HG03354 (cell line): ENCODE measurements around the gene NOP9.

Experiments used
- ATAC-seq: cut with Tn5 transposase; IDR thresholded peaks from one replicate; pipeline ENCODE4 v1.9.1; 2021; ENCODE audit warnings: mild to moderate bottlenecking; ENCODE audit not compliant: unreplicated experiment, poor library complexity, severe bottlenecking

The NOP9 gene

GRCh38 chr14:24262821-24263733, 36.6 kb upstream of the NOP9 start, which contains the start of gene TGM1:
Gene TGM1 (minus strand): TSS chr14:24263177. CDS start chr14:24262352, 825 bp downstream.
- no peak for ATAC-seq

- no peak for ATAC-seq
These were observed 35.8 kb upstream of the NOP9 start for GRCh38 chr14:24263848-24264247.

DNA sequence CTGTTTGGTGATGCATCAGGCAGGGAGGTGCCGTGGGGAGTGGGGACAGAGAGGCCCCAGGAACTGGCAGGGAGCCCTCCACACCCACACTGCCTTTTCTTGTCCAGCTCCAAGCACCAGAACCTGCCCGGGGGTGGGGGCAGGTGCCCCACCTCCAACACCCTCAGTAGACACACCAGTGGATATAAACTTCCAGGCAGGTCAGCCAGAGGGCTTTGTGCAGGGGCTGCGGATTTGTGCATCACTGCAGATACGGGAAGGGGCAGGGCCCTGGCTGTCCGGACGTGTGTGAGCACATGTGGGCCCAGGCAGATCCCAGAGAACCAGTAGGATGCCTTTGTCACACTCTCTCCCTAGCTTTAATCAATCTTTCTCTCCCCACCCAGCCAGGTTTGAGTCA, 35.4 kb upstream of the NOP9 start:
- ATAC-seq = no peak

- ATAC-seq = no peak
These were observed 33.1 kb upstream of the NOP9 start for GRCh38 chr14:24266344-24267244.

GRCh38 chr14:24267516-24267915, 32.1 kb upstream of the NOP9 start:
- ATAC-seq = no peak

- no peak for ATAC-seq
These were observed 31.4 kb upstream of the NOP9 start for GRCh38 chr14:24268225-24268624.

DNA sequence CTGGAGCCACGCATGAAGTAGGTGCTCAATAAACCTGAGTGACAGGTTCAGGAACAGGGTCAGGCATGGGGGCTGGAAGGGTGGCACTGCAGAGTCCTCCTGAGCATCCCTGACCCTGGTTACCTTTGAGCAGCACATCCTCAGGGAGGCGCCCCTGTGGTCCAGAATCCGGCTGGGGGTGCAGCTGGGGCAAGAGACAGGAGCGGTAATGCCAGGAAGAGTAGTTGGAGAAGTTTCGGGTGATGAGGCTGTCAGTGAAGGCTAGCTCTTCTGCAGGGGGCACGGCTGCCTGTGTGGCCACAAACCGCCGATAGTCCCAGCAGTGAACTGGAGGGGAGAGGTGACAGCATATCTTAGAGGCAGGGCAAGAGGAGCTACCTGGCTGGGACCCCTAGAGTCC, 30.3 kb upstream of the NOP9 start:
- no peak for ATAC-seq

- ATAC-seq = no peak
These were observed 29.6 kb upstream of the NOP9 start for GRCh38 chr14:24269910-24270536.

DNA sequence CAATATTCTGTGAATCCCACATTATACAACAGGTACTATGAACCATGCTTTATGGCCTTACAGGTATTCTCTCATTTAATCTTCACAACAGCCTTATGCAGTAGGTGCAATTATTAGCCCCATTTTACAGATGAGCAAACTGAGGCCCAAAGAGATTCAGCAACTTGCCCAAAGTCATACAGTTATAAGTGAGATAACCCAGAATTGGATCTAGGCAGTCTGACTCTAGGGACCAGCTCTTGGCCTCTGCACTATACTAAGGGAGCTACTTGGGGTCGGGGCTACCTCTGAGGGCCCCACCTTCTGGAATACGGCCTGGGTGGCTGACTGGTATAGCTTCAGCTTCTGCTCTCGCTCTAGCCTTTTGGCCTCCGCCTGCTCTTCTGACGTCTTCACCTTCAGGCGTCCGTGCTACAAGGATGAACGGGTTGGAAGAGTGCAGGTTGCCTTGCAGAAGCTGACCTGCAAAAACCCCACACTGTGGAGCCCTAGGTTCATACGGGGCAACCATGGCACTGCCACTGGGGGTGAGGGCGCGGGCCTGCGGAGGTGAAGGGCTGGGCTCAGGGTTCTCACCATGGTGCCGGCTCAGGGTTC, 29.0 kb upstream of the NOP9 start:
- ATAC-seq = no peak

GRCh38 chr14:24271134-24271833, 28.4 kb upstream of the NOP9 start, which contains the start of gene RABGGTA:
Gene RABGGTA (minus strand): TSS chr14:24271597. CDS start chr14:24271115, 482 bp downstream.
- ATAC-seq = peak; percentile 90

GRCh38 chr14:24271834-24272263, 27.8 kb upstream of the NOP9 start:
- no peak for ATAC-seq

DNA sequence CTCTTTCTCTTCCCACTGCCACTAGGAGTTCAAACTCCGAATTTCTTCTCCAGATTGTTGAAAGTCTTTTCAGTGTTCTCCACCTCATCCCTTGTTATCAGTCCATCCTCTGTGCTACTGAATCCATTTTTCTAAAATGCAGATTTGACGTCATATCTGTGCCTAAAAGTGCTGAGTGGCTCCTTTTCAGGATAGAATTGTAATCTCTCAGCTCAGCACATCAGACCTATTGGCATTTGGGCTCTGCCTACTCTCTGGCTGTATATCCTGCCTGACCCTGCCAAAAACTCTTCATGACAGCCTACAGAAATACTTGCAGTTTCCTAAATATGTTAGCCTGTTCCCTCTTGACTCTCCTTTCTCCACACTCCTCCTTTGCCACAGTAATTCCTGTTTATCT, 27.2 kb upstream of the NOP9 start:
- ATAC-seq = no peak

DNA sequence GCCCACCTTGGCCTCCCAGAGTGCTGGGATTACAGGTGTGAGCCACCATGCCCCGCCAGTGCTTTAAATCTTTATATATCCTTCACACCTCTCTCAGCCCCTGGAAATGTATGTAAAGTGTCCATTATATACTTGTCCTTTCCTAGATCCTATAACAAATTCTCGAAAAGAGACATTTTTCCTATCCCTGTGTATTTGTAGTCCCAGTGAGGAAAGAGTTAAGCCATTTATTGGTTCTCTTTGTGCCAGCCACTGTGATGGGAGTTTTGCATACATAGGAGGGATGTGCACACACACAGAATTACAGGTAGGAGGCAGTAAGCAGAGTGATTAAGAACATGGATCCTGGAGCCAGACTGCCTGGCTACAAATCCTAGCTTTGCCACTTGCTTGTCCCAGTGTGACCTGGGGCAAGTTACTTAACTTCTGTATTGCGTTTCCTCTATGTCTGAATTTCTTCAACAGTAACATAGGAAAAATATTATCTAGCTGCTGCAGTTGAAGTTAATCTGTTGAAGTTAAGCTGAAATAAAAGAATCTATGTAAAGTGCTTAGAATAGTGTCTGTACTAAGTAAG, 26.1 kb upstream of the NOP9 start:
- no peak for ATAC-seq

DNA sequence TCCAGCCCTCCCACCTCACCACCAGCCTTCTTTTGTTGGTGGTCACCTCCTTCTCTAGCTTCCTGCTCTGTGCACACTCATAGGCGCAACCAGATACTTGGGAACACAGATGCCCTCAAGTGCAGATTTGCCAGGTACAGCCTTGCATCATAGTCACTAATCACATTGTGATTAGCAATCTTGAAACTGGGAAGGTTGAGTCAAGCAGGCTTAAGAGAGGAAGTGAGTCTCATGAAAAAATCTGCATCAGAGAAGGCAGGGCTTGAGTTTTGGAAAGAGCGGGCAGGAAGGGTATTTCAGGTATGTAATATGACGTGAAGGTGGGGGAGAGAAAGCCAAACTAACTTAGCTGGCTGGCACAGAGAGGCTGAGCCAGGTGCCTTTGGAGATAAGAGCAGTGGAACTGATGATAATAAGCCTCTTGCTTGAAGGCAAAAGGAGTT, 25.5 kb upstream of the NOP9 start:
- peak; percentile 37 for ATAC-seq

- no peak for ATAC-seq
These were observed 22.6 kb upstream of the NOP9 start for GRCh38 chr14:24277071-24277470.

GRCh38 chr14:24277606-24278321, 21.9 kb upstream of the NOP9 start:
- no peak for ATAC-seq

GRCh38 chr14:24278424-24278823, 21.2 kb upstream of the NOP9 start:
- ATAC-seq = no peak
